Stimulated activated effector memory CD8-positive, alpha-beta T cell treated with anti-CD3 and anti-CD28 coated beads, Interleukin-12 subunit alpha, Interleukin-12 subunit beta, amount 100 ng/mL, for 72 hours (primary cell): Measurements from ENCODE around the gene BRDT.

Source experiments
- ATAC-seq: fragments of 150-1000 bp; cut with Tn5 transposase; 2 replicates; pipeline ENCODE4 v1.10.0; 2021
- DNase-seq, 2 donors: peaks; one replicate each; pipeline ENCODE4 v3.0.0; 2021 to 2022; ENCODE audit warnings: low spot score in 2 of 2
- H3K27ac Mint-ChIP-seq: one replicate; pipeline ENCODE4 v1.8.0; 2022; ENCODE audit warnings: mild to moderate bottlenecking, mixed read lengths
- H3K36me3 Mint-ChIP-seq: one replicate; pipeline ENCODE4 v1.8.0; 2022; ENCODE audit warnings: mild to moderate bottlenecking, mixed read lengths
- H3K4me1 Mint-ChIP-seq: one replicate; pipeline ENCODE4 v1.8.0; 2022; ENCODE audit warnings: mixed read lengths
- H3K4me3 Mint-ChIP-seq: one replicate; pipeline ENCODE4 v1.8.0; 2022; ENCODE audit warnings: mild to moderate bottlenecking, mixed read lengths
- H3K9me3 Mint-ChIP-seq: one replicate; pipeline ENCODE4 v1.8.0; 2022; ENCODE audit warnings: mixed read lengths

BRDT gene

DNA sequence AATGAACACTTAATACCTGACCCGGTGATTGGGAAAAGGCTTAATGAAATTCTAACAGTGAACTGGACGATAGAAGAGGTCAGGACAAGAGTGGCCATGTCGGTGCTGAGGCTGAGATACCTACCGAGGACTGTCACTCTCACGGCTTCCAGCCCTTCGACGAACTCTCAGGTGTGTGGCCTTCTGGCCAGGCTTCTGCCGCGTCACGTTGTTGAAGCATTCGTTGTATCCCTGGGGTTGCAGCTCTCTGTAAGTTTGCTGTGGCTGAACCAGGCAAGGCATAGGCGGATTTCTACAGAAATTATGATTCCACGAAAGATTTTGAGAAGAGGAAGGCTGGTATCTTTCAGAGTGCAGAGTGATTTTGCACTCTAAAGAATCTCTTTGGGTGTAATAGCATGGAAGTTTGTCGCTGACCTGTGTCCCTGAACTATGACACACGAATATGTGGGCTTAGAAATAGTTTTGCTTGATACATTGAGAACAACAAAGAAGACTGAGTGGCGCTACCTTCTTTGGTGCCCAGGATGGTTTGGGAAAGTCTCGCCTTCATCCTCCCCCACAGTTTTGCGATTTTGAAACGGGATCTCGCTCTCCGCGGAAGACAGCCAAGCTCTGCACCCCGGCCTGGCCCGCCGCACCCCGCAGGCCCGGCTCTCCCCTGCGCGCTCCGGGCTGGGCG is 80.2 kb downstream of the BRDT start:
- DNase-seq (no peak), ATAC-seq (no peak)
- no peaks in the 10 kb centered on the region for H3K9me3 Mint-ChIP-seq
- H3K27ac Mint-ChIP-seq: no peak overlapping the region
- H3K4me1 Mint-ChIP-seq: peaks cover 12% of the 10 kb centered on the region
- H3K36me3 Mint-ChIP-seq: no peaks in the 10 kb centered on the region
- peak overlapping the region; percentile 68 for H3K4me3 Mint-ChIP-seq

DNA sequence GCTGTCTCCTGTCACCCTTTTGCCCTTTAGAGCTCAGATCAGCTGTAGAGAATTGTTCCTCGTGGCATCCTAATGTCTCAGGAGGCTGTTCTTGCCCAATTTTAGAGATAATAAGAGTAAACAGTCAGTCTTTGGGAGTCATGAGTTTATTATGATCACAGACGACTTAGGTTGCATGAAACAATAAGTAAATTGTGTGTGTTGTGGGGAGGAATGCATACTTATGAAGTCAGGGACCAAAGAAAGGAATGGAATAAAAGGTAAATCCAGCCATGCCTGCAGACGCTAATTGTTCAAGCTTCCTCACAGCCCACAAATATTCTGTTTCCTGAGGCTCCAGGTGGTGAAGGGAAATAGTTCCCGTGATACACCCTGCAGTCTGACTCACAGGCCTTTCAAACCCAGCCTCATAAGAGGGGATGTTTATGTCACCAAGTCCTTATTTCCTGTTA is 81.5 kb downstream of the BRDT start:
- H3K27ac Mint-ChIP-seq: no peak overlapping the region
- DNase-seq: no peak
- H3K36me3 Mint-ChIP-seq: no peaks in the 10 kb centered on the region
- H3K4me3 Mint-ChIP-seq: peak overlapping the region; percentile 68
- peaks cover 12% of the 10 kb centered on the region for H3K4me1 Mint-ChIP-seq
- peak; percentile 69 for ATAC-seq
- H3K9me3 Mint-ChIP-seq: no peaks in the 10 kb centered on the region

DNA sequence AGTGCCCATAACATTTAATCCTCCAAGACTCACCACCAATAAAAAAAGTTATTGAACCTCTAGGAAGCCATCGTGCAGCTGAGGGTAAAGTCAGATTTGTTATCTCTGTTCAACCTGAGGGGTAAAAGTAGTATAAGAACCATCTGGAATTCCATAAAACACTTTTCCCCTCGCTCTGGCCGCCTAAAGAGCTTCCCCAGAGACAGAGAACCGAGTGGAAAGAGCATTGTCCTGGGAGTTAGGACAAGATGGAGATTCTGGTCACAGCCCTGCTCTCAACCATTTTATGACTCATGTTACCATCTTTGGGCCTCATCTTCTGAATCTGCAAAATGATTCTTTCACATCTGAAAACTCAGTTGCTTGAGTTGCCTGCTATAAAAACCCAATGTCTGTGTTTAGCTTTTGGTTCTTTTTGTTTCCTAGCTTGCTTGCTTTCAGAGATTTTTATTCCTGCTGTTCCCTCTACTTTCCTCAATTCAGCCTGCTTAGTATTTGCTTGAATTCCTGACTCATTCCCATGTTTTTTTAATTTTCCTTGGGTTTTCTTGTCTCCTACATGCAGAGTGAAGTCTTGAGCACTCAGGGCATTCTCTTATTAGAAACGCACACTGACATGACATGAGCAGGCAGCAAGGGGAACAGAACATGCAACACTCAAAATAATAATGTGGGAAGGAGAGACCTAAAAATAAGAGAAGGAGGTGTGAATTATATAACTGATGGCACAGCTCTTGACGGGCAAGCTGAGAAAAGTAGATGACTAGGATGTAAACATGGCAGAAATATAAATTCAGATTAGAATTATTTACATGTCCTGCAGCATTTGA is 82.3 kb downstream of the BRDT start:
- Mint-ChIP-seq H3K4me3 (no peak overlapping the region), H3K9me3 (no peaks in the 10 kb centered on the region), H3K27ac (no peak overlapping the region), H3K36me3 (no peaks in the 10 kb centered on the region), H3K4me1 (peaks cover 12% of the 10 kb centered on the region)
- ATAC-seq (no peak), DNase-seq (no peak)

DNA sequence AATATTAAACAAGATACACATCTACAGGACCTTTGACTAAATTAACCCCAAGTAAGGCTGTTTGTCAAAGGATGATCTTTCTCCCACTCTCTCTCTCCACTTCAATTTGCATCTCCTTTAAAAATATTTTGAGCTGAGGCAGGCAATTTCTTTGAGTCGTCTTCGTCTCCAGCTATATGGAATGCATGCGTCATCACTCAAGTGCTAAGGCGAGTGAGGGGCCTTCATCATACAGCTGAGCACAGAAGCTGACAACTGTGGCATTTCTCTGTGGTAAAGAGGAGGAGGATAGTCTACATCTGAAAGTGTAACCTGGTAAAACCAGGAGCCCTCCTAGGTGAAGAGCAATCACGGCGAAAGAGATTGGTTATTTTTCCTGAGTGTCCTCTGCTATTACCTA is 88.2 kb downstream of the BRDT start:
- no peak overlapping the region for H3K4me3 Mint-ChIP-seq
- H3K9me3 Mint-ChIP-seq: no peaks in the 10 kb centered on the region
- DNase-seq (no peak), ATAC-seq (no peak)
- H3K27ac Mint-ChIP-seq: no peak overlapping the region
- H3K36me3 Mint-ChIP-seq: no peaks in the 10 kb centered on the region
- no peaks in the 10 kb centered on the region for H3K4me1 Mint-ChIP-seq

DNA sequence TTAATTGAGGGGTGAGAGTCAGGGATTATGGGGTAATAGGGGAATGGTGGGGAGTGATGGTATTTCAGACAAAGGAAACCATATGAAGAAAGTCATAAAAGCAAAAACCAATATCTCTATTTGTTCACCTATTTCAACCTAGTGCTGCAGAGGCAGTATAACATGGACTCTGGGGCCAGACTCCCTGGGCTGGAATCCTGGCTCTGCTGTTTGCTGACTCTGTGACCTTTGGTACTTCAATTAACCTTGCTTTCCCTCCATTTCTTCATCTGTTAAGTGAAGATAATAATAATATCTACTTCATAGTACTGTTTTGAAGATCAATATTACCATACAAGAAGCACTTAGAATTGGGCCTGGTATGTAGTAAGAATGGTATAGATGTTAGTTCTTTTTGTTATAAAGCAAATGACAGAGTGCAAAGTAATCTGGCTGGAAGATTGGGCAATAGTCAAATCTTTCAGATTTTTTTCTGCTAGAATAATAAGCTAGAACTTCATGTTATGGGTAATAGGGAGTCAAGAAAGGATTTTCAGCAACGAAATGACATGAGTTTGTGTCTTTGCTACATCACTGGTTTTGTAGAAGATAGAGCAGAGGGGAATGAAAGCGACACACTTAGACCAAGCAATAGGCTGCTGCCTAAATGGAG is 89.6 kb downstream of the BRDT start:
- no peak for ATAC-seq
- no peaks in the 10 kb centered on the region for H3K4me1 Mint-ChIP-seq
- no peak for DNase-seq
- no peak overlapping the region for H3K4me3 Mint-ChIP-seq
- no peaks in the 10 kb centered on the region for H3K36me3 Mint-ChIP-seq
- no peak overlapping the region for H3K27ac Mint-ChIP-seq
- H3K9me3 Mint-ChIP-seq: no peaks in the 10 kb centered on the region

DNA sequence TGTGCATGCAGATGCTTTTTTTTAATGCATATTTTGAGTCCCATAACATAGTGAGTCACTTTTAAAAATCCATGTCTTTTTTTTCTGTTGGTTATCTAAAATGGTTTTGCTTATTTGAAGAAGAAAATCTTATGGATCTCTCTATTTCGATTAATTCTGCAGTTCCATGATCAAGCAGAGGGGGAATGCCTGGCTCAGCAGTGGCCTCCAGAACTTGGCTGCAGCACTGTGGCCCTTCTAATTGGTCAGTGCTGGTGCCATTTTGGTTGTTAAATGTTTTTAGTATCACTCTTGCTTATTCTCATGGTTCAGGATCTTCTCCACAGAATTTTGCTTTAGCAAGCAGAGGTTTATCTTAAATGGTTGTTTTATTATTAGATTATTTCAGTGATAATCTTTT is 91.8 kb downstream of the BRDT start:
- no peaks in the 10 kb centered on the region for H3K4me1 Mint-ChIP-seq
- no peak for ATAC-seq
- H3K9me3 Mint-ChIP-seq: no peaks in the 10 kb centered on the region
- H3K27ac Mint-ChIP-seq: no peak overlapping the region
- no peaks in the 10 kb centered on the region for H3K36me3 Mint-ChIP-seq
- no peak overlapping the region for H3K4me3 Mint-ChIP-seq
- DNase-seq: no peak

DNA sequence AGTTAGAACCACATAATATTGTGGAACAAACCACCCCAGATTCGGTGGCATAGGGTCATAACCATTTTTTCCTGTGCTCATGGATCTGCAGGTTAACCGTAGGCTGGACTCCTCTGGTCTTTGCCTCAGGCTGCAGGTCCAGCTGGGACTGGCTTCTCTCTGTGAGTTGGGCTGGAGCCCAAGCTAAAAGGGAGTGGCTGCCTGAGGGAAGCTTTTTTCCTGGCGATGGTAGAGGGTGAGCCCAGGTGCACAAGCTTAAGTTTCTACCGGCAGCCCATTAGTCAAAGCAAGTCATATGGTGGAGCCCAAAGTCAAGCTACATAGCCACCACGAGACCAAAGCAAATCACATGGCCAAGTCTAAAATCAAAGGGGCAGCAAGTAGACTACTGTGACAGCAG is 94.4 kb downstream of the BRDT start:
- Mint-ChIP-seq H3K4me1 (no peaks in the 10 kb centered on the region), H3K4me3 (no peak overlapping the region), H3K36me3 (no peaks in the 10 kb centered on the region), H3K27ac (no peak overlapping the region), H3K9me3 (no peaks in the 10 kb centered on the region)
- ATAC-seq: no peak
- no peak for DNase-seq

DNA sequence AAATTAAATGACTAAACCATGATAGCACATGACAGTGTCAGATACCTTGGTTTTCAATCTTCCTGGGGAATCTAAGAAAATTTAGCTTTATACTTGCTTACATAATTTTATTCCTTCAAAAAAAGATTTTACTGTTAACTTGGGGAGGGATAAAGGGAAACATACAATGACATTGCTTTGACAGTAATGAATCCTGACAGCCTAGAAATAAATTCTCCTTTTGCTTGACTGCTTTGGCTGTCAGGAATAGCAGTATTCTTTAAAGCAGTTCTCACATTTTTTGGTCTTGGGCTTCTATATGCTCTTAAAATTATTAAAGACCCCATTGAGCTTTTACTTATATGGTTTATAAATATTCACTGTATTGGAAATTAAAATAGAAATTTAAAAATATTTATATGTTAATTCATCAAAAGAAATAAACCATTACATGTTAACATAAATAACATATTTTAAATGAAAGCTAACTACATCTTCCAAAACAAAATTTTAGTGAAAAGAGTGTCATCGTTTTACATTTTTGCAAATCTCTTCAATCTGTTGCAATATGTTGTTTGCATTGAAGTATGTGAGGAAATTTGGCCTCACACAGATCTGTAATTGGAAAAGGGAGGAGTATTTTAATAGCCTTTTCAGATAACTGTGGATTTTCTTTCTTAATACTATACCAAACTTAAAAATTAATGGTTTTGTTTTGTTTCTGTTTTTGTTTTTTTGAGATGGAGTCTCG is 96.7 kb downstream of the BRDT start:
- Mint-ChIP-seq H3K4me1 (no peaks in the 10 kb centered on the region), H3K9me3 (no peaks in the 10 kb centered on the region)

DNA sequence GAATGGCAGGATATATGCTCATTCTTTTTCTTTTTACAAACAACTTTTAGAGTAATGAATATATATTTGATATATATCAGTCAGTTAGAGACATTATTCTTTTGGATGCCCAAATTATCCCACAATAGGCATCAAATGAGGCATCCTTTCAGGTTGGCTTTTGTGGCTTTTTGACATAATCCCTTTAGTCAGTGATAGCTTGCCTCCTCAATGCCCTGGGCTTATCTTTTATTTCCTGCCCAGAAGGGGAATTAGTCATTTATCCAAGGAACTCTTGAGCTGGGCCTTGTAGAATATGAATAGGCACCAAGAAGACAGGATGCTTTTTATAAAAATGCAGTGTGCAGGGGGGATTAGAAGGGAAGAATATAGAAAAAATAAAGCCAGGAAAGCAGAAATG is 102.7 kb downstream of the BRDT start:
- Mint-ChIP-seq H3K4me3 (no peak overlapping the region), H3K36me3 (no peaks in the 10 kb centered on the region), H3K27ac (no peak overlapping the region), H3K9me3 (no peaks in the 10 kb centered on the region), H3K4me1 (no peaks in the 10 kb centered on the region)
- no peak for DNase-seq
- no peak for ATAC-seq

More for the DNA sequence above, 96.7 kb downstream of the BRDT start:
- ATAC-seq (no peak), DNase-seq (no peak)
- Mint-ChIP-seq H3K27ac (no peak overlapping the region), H3K4me3 (no peak overlapping the region), H3K36me3 (no peaks in the 10 kb centered on the region)
